Endodermal cell (in vitro differentiated cells): Measurements from ENCODE around the gene ALX4. TPM values are rescaled to one million over a fixed set of nuclear protein-coding genes. Genes with fewer than 3 reads are reported as not detected.

Source experiments
- DNase-seq: peaks from one replicate; pipeline ENCODE4 v3.0.0-alpha.2; 2017
- H3K27ac ChIP-seq: 2 replicates; pipeline ENCODE4 v1.5.1; 2013; ENCODE audit warnings: mild to moderate bottlenecking, low read depth, low read length, moderate library complexity
- H3K27me3 ChIP-seq: 2 replicates; pipeline ENCODE4 v1.6.1; 2013; ENCODE audit warnings: mild to moderate bottlenecking, low read length, moderate library complexity; ENCODE audit not compliant: insufficient read depth, control insufficient read depth, poor library complexity, severe bottlenecking
- H3K36me3 ChIP-seq: 2 replicates; pipeline ENCODE4 v1.7.0; 2013; ENCODE audit warnings: mild to moderate bottlenecking, low read length, moderate library complexity; ENCODE audit not compliant: control insufficient read depth, insufficient read depth
- H3K4me1 ChIP-seq: one replicate; pipeline ENCODE4 v1.7.0; 2013; ENCODE audit warnings: low read length; ENCODE audit not compliant: control insufficient read depth, insufficient read depth
- H3K4me3 ChIP-seq: 2 replicates; pipeline ENCODE4 v1.5.1; 2013; ENCODE audit warnings: mild to moderate bottlenecking, low read length, moderate library complexity
- H3K9ac ChIP-seq: 2 replicates; pipeline ENCODE4 v1.6.1; 2013; ENCODE audit warnings: mild to moderate bottlenecking, low read length, moderate library complexity; ENCODE audit not compliant: poor library complexity, severe bottlenecking; ENCODE audit errors: extremely low read depth
- H3K9me3 ChIP-seq: 2 replicates; pipeline ENCODE4 v1.6.1; 2013; ENCODE audit warnings: mild to moderate bottlenecking, low read length, moderate library complexity; ENCODE audit not compliant: control insufficient read depth
- H3K27ac Mint-ChIP-seq: 2 replicates; pipeline ENCODE4 v1.8.0; 2020; ENCODE audit warnings: mixed read lengths
- H3K27me3 Mint-ChIP-seq: 2 replicates; pipeline ENCODE4 v1.8.0; 2021; ENCODE audit warnings: mild to moderate bottlenecking, mixed read lengths; ENCODE audit not compliant: insufficient read depth
- H3K36me3 Mint-ChIP-seq: 2 replicates; pipeline ENCODE4 v1.8.0; 2020; ENCODE audit warnings: low read depth, mixed read lengths
- H3K4me1 Mint-ChIP-seq: 2 replicates; pipeline ENCODE4 v1.8.0; 2020; ENCODE audit warnings: mixed read lengths
- H3K4me3 Mint-ChIP-seq: 2 replicates; pipeline ENCODE4 v1.8.0; 2020; ENCODE audit warnings: mild to moderate bottlenecking, moderate library complexity, mixed read lengths
- H3K9me3 Mint-ChIP-seq: 2 replicates; pipeline ENCODE4 v1.8.0; 2020; ENCODE audit warnings: mild to moderate bottlenecking, mixed read lengths
- WGBS, 2 experiments: methylation state at CpG; one replicate each; pipeline versions ENCODE4 v1.1.5 to v1.1.7; 2013; ENCODE audit warnings: missing lambda C conversion rate in 2 of 2, mixed read lengths in 1 of 2; ENCODE audit not compliant: insufficient coverage in 1 of 2, insufficient read length in 1 of 2; 5-methylcytosine and 5-hydroxymethylcytosine counted together
- total RNA-seq, 2 donors: library from RNA; stranded (reverse); fragmentation: NEBNext Ultra II Directional in 1 of 2; extraction: Animal tissue kit (Norgen Biotek cat#: 25700) in 1 of 2; gene quantifications; 2 replicates in 1 of 2; 3 replicates in 1 of 2; pipeline ENCODE4 v1.2.1, GENCODE V29; 2021
- TF ChIP-seq, protein P1 (sequence below): fragments of 200-600 bp; sonication (generic); conservative IDR thresholded peaks from 2 replicates; pipeline ENCODE4 v1.5.0; 2021; ENCODE audit warnings: antibody characterized with exemption, mild to moderate bottlenecking

The ALX4 gene
- total RNA-seq, 2 donors from 2014 or later: not detected

DNA sequence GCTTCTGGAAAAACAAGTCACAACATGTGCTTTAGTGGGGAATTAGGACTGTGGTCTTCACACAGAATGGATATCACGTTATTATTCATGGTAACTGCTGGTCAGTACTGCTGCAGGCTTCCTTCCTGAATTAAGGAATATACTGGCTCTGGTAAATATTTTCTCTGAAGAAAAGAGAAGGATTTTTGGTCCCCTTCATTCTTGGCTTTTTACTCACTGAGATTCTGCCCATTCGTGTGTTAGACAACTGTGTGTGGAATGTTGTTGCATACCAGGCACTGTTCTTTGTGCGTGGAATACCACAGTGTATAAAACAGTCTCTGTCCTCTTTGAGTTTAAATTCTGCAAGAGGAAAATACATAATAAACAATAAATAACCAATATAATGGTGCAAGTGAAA lies 80.3 kb downstream of the ALX4 start:
- Mint-ChIP-seq H3K4me3 (no peak overlapping the region), H3K36me3 (no peaks in the 10 kb centered on the region), H3K4me1 (peaks cover 2% of the 10 kb centered on the region), H3K9me3 (no peaks in the 10 kb centered on the region), H3K27me3 (no peaks in the 10 kb centered on the region), H3K27ac (no peak overlapping the region)
- H3K9me3 ChIP-seq: no peaks in the 10 kb centered on the region
- H3K27me3 ChIP-seq: no peaks in the 10 kb centered on the region
- no peaks in the 10 kb centered on the region for H3K36me3 ChIP-seq
- no peak overlapping the region for H3K4me3 ChIP-seq
- H3K27ac ChIP-seq: no peak overlapping the region
- TF ChIP-seq, protein P1, sequence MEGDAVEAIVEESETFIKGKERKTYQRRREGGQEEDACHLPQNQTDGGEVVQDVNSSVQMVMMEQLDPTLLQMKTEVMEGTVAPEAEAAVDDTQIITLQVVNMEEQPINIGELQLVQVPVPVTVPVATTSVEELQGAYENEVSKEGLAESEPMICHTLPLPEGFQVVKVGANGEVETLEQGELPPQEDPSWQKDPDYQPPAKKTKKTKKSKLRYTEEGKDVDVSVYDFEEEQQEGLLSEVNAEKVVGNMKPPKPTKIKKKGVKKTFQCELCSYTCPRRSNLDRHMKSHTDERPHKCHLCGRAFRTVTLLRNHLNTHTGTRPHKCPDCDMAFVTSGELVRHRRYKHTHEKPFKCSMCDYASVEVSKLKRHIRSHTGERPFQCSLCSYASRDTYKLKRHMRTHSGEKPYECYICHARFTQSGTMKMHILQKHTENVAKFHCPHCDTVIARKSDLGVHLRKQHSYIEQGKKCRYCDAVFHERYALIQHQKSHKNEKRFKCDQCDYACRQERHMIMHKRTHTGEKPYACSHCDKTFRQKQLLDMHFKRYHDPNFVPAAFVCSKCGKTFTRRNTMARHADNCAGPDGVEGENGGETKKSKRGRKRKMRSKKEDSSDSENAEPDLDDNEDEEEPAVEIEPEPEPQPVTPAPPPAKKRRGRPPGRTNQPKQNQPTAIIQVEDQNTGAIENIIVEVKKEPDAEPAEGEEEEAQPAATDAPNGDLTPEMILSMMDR: no peak
- H3K4me1 ChIP-seq: no peaks in the 10 kb centered on the region
- H3K9ac ChIP-seq: no peak overlapping the region
- no peak for DNase-seq
- WGBS, 2 experiments: 97 to 100% methylated on average over 2 of the region's 3 CpGs

DNA sequence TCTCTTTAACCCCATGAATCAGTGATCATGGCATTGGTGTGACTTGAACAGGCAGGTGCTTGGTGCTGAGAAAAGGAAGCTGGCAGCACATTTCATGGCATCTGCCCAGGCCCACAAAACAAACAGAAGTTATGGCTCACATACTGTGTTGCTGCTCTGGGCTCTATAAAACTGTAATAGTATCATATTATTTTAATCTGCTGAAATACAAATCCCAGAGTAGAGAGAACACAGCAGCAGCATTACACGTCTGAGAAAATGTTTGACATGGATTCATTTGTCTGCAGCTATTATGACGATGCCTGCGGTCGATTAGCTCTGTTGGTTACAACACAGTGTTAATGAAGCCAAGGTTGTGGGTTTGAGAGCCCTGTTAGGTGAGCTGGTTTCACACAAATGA lies 80.8 kb downstream of the ALX4 start:
- H3K4me3 ChIP-seq: no peak overlapping the region
- no peak overlapping the region for H3K9ac ChIP-seq
- no peaks in the 10 kb centered on the region for H3K9me3 Mint-ChIP-seq
- H3K4me1 Mint-ChIP-seq: peaks cover 2% of the 10 kb centered on the region
- H3K9me3 ChIP-seq: no peaks in the 10 kb centered on the region
- TF ChIP-seq, protein P1: no peak
- H3K36me3 ChIP-seq: no peaks in the 10 kb centered on the region
- H3K27me3 Mint-ChIP-seq: no peaks in the 10 kb centered on the region
- no peaks in the 10 kb centered on the region for H3K4me1 ChIP-seq
- no peak overlapping the region for H3K4me3 Mint-ChIP-seq
- no peaks in the 10 kb centered on the region for H3K27me3 ChIP-seq
- WGBS, 2 experiments: 97 to 98% methylated on average over 4 of the region's 4 CpGs
- DNase-seq: no peak
- no peak overlapping the region for H3K27ac ChIP-seq
- no peaks in the 10 kb centered on the region for H3K36me3 Mint-ChIP-seq
- H3K27ac Mint-ChIP-seq: no peak overlapping the region

DNA sequence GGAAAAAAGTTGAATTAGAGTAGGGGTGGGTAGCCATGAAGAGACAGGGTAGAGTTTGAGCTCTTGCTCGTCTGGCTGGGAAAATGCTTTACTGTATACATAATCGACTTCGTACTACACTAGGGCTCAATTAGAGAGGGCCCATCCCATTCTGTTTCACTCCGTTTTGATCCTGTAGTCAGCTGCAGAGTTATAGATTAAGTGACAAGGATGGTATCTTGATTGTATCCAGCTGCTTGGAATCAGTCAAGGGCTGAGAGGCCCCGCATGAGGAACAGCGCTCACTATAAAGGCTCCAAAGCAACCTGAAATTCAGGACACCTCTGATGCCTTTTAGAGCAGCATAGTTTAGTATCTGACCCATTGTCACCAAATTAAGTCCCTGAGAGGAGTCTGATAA lies 81.6 kb downstream of the ALX4 start:
- no peaks in the 10 kb centered on the region for H3K27me3 Mint-ChIP-seq
- H3K9me3 Mint-ChIP-seq: no peaks in the 10 kb centered on the region
- H3K27ac Mint-ChIP-seq: no peak overlapping the region
- no peaks in the 10 kb centered on the region for H3K9me3 ChIP-seq
- H3K4me3 Mint-ChIP-seq: no peak overlapping the region
- H3K4me3 ChIP-seq: no peak overlapping the region
- no peaks in the 10 kb centered on the region for H3K36me3 ChIP-seq
- H3K36me3 Mint-ChIP-seq: no peaks in the 10 kb centered on the region
- no peak overlapping the region for H3K27ac ChIP-seq
- H3K27me3 ChIP-seq: no peaks in the 10 kb centered on the region
- TF ChIP-seq, protein P1: no peak
- H3K4me1 ChIP-seq: no peaks in the 10 kb centered on the region
- WGBS, 2 experiments: 92% methylated on average over 6 of the region's 6 CpGs
- H3K9ac ChIP-seq: no peak overlapping the region
- peaks cover 2% of the 10 kb centered on the region for H3K4me1 Mint-ChIP-seq
- DNase-seq: no peak
